Right ventricle myocardium inferior (tissue), 1 donor: ENCODE data around the gene MESD. TPM values are rescaled to one million over a fixed set of nuclear protein-coding genes. Genes with fewer than 3 reads are reported as not detected.

Experiments
- ATAC-seq: fragments of 200-7000 bp; cut with Tn5 transposase; one replicate; pipeline ENCODE4 v1.9.1; 2020; ENCODE audit warnings: mild to moderate bottlenecking, moderate library complexity
- DNase-seq: peaks from one replicate; pipeline ENCODE4 v3.0.0; 2021; ENCODE audit errors: missing footprints
- intact Hi-C: fragments of 100-400 bp; cut with DNase I; formaldehyde crosslinking; loops from one replicate; pipeline ENCODE4 v1.11.0; 2022
- long read RNA-seq: library from polyadenylated mRNA; unstranded; transcript quantifications from one replicate; pipeline ENCODE4 v2.0.0, GENCODE V29; 2021
- total RNA-seq: library from RNA; stranded (reverse); fragmentation: NEBNext Ultra II Directional; extraction: Animal tissue kit (Norgen Biotek cat#: 25700); gene quantifications from one replicate; pipeline ENCODE4 v1.2.1, GENCODE V29; 2021
- donor health status: DM: no; HTN: yes; CAD: no; lungs with severe emphysema.

MESD gene
- 14.0 TPM for total RNA-seq
- long read RNA-seq, full-length matches to known transcripts = 16 of 18 reads
- long read RNA-seq, partial matches to known transcripts = 0 of 18 reads
- long read RNA-seq, other reads (novel, unspliced or antisense) = 2 of 18 reads

DNA sequence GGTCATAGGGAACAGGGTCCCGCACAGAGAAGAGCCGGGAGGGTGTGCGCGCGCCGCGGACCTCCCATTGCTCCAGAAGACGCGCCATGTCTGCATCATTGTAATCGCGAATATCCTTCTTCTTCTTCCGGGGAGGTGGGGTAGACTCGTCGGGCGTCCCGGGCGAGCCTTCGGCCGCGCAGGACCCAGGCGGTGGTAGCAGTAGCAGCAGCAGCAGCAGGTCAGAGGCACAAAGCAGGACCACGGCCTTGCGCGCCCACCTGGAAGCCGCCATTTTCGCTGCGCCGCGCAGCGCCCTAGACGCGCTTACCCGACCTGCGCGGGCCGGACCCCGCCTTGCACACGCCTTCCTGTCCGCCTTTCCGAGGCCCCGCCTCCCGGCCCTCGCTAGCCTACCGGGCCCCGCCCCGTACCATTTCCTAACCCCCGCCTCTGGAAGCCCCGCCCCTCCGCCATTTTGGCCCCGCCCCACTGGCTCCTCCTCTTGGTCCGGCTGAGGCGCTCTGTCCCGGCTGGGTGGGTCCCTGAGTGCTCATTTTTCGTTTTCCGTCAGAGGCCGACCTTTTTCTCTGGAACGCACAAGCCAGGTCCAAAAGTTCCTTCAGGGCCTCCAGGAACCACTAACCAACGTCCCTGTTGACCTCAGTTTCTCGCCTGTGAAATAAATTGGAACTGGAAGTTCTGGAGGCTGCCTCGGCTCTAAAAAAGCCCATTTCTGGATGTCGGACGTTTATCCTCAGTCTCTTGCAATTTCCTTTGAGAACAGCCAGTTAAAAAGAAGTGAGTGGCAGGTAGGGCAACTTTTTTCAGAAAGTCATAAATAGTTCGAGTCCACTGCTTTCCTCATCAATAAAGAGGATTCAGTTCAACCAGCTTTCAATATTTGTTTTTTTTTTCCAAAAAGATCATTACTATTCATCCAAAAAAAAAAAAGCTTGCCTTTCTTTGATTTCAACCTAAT lies at the start of gene MESD:
TSS of gene MESD (minus strand) at position 302 of the 961 bp plus-strand sequence. CDS start at position 274, 28 bp downstream.
- intact Hi-C loops = loop anchor here (5.0 to 10.0 kb wide), 2 partner anchors 278 to 295 kb away; partner anchors contain the start of gene ABHD17C
- DNase-seq (peak; percentile 99), ATAC-seq (peak; percentile 98)

DNA sequence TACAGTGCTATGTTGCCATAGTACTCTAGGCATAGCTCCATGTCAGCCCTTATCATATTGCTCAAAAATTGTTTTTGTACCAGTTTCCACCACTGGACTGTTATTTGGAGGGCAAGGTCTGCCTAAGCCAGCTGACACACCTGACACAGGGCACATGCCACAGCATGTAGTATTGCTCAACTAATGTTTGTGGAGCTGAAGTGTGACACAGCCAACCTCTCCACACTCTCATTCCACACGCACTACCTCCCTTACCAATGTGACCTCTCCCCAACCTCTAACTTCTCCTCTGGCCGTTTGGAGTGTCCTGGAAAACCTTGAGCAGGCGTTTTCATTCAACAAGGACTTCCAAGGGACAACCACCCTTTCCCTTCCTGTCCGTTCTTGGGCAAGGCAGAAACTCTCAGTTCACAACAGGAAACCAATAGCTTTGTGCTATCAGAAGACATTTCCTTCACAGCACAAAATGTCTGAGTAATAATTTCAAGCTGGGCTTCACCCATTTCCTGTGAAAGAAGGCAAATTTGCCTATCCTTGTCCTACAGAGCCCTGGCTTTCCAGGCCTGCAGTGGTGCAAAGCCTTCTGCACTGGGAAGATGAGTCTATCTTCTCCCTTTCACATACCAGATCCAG lies 49.5 kb upstream of the MESD start:
- intact Hi-C loops = no loop called here
- ATAC-seq (no peak), DNase-seq (no peak)

GRCh38 chr15:81037952-81038743 lies 48.5 kb upstream of the MESD start:
- no peak for ATAC-seq
- no peak for DNase-seq
- intact Hi-C loops = no loop called here

DNA sequence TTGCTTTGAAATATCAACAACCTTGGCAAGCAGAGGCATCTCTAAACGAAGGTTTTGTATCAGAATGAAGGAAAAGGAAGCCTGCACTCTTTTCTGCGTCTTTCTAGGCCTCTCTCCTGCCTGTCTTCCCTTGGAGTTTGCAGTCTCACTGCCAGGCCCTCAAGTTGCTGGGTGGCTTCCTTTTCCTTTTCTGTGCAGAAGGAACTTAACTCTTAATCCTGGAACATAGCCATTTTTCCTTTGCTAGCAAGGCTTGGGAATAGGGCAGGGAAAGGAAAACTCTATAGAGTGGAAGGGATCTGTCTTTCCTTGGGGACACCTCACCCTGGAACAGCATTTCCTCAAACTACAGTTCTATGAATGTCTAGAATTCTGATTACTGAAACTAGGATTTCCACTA lies 43.9 kb upstream of the MESD start:
- DNase-seq = no peak
- ATAC-seq = no peak
- intact Hi-C loops = loop anchor here (2.0 to 5.0 kb wide), 2 partner anchors 29 to 59 kb away; no protein-coding TSS in a partner anchor

DNA sequence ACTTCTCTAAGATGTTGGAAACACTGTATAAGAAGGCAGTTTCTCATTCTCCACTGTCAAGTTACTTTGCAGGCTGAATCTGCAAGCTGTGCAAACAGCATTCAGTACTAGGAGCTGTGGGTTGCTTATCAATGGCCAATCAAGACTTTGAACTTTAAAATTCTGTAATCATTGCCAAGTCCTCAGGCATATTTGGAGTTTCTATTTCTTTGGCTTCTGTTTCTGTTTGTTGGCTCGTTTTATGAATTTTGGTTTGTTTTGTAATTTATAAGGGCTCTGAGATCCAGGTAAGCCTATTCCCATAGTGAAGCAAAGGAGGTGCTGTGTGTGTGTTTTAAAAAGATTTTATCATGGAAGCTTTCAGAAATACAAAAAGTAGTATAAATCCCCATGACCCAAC lies 43.2 kb upstream of the MESD start:
- intact Hi-C loops = loop anchor here (2.0 to 5.0 kb wide), 2 partner anchors 28 to 59 kb away; no protein-coding TSS in a partner anchor
- no peak for DNase-seq
- ATAC-seq = no peak

- ATAC-seq = no peak
- no peak for DNase-seq
- intact Hi-C loops = loop anchor here (2.0 to 5.0 kb wide), 2 partner anchors 28 to 60 kb away; no protein-coding TSS in a partner anchor
Observed at GRCh38 chr15:81032355-81032754, 42.7 kb upstream of the MESD start.

DNA sequence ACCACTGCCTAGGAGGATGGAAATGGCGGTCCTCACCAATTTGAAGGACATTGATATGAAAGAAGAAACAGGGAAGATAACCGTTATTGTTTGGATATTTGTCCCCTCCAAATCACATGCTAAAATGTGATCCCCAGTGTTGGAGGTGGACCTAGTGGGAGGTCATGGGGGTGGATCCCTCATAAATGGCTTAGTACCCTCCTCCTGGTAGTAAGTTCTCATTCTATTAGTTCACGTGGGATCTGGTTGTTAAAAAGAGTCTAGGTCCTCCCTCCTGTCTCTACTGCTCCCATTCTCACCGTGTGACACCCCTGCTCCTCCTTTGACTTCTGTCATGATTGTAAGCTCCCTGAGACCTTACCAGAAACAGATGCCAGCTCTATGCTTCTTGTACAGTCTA lies 41.6 kb upstream of the MESD start:
- DNase-seq (no peak), ATAC-seq (no peak)
- intact Hi-C loops = loop anchor here (5.0 kb wide), 1 partner anchor 61 kb away; no protein-coding TSS in a partner anchor

DNA sequence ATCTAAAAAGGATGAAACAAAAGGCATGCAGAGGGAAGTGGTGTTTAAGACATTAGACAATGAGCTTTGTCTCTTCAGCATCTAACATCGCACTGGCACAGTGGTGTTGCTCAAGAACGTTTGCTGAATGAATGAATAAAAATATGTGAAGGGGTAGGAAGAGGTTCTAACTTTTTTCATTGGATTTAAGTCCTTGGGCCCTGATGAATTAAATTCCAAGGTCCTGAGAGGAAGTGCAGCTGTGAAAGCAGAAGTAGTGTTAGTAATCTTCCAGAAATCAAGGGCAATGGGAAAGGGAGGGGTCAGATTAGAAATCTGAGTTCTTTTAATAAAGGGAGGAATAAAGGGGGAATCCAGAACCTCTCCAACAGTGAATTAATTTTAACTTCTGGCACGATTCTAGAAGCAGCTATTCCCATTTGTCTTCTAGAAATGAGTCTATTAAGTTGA lies 40.7 kb upstream of the MESD start:
- intact Hi-C loops = loop anchor here (5.0 kb wide), 1 partner anchor 62 kb away; no protein-coding TSS in a partner anchor
- DNase-seq (no peak), ATAC-seq (no peak)

GRCh38 chr15:81029414-81030300 lies 40.0 kb upstream of the MESD start:
- DNase-seq = no peak
- ATAC-seq = peak; percentile 52
- intact Hi-C loops = loop anchor here (5.0 kb wide), 1 partner anchor 63 kb away; no protein-coding TSS in a partner anchor

GRCh38 chr15:81026836-81027599 lies 37.4 kb upstream of the MESD start:
- no peak for DNase-seq
- no peak for ATAC-seq
- intact Hi-C loops = no loop called here

- no peak for DNase-seq
- intact Hi-C loops = no loop called here
- ATAC-seq = no peak
Observed at GRCh38 chr15:81025721-81026370, 36.2 kb upstream of the MESD start.

- intact Hi-C loops = no loop called here
- ATAC-seq (no peak), DNase-seq (no peak)
Observed at GRCh38 chr15:81024936-81025335, 35.3 kb upstream of the MESD start.

- intact Hi-C loops = no loop called here
- ATAC-seq = no peak
Observed at GRCh38 chr15:81024265-81024872, 34.8 kb upstream of the MESD start.

GRCh38 chr15:81023483-81024264 lies 34.1 kb upstream of the MESD start:
- ATAC-seq = peak; percentile 97
- peak; percentile 89 for DNase-seq
- intact Hi-C loops = no loop called here

More at GRCh38 chr15:81024265-81024872, 34.8 kb upstream of the MESD start:
- DNase-seq = no peak

- DNase-seq (no peak), ATAC-seq (no peak)
- intact Hi-C loops = no loop called here
Observed at GRCh38 chr15:81021321-81021720, 31.7 kb upstream of the MESD start.
